Measurements from ENCODE around the gene PPIC.

GRCh38 chr5:123036391-123037103 is at the start of gene PPIC:
- TF ChIP-seq, protein P1, sequence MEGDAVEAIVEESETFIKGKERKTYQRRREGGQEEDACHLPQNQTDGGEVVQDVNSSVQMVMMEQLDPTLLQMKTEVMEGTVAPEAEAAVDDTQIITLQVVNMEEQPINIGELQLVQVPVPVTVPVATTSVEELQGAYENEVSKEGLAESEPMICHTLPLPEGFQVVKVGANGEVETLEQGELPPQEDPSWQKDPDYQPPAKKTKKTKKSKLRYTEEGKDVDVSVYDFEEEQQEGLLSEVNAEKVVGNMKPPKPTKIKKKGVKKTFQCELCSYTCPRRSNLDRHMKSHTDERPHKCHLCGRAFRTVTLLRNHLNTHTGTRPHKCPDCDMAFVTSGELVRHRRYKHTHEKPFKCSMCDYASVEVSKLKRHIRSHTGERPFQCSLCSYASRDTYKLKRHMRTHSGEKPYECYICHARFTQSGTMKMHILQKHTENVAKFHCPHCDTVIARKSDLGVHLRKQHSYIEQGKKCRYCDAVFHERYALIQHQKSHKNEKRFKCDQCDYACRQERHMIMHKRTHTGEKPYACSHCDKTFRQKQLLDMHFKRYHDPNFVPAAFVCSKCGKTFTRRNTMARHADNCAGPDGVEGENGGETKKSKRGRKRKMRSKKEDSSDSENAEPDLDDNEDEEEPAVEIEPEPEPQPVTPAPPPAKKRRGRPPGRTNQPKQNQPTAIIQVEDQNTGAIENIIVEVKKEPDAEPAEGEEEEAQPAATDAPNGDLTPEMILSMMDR (IDR thresholded peaks at IDR 0.05; ENCODE audit: low read depth, low read length): no peak
- TF ChIP-seq MYC (IDR thresholded peaks at IDR 0.05; ENCODE audit: low read depth, low read length): no peak
- no peak for TF ChIP-seq POLR2A (IDR thresholded peaks at IDR 0.05; ENCODE audit: extremely low read depth, insufficient read length)

Measured in NB4 (cell line).